AG20443 (cell line): ENCODE data around the gene C2CD4C.
"Not testable (repeated sequence)": the region's sequence is repeated elsewhere in the genome, so short reads cannot be mapped to it uniquely, and the experiment has no call there.

Experiments used
- DNase-seq: peaks from one replicate; pipeline ENCODE4 v3.0.0; 2012; ENCODE audit warnings: low spot score, mixed read lengths

Gene C2CD4C

DNA sequence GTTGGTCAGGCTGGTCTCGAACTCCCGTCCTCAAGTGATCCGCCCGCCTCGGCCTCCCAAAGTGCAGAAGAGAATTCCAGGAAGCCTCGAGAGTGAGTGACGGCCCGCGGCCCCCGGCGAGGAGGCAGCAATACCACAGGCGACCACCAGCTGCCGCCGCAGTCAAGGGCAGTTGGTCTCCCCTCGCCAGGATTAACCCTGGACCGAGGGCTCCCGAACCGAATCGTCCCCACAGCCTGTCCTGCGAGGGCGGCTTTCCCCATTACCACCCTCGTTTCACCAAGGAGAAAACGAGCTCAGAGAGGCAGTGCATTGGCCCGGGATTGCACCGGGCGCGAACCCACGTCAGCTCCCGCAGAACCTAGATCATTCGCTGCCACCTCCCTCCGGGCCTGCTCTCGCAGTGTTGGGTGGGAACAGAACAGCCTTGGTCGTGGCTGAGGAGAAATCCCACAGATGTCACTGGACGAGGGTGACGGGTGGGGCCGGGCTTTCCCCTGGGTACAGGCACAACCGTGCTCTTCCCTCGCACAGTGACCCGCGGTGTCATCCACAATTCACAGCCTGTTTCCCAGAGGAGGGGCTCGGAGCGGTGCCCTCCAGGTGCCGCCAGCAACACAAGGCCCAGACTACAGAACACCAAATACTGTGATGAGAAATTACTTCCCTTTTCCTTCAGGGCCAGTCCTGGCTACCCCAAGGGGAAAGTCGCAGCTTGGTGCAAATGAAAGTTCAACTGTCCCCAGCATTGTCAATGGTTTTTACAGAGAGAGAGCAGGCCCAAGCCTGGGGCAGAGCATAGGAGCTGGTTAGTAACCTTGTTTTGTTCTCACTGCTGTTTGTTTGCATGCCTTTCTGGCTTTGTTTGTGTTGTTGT, 24.8 kb downstream of the C2CD4C start:
- no peak for DNase-seq

DNA sequence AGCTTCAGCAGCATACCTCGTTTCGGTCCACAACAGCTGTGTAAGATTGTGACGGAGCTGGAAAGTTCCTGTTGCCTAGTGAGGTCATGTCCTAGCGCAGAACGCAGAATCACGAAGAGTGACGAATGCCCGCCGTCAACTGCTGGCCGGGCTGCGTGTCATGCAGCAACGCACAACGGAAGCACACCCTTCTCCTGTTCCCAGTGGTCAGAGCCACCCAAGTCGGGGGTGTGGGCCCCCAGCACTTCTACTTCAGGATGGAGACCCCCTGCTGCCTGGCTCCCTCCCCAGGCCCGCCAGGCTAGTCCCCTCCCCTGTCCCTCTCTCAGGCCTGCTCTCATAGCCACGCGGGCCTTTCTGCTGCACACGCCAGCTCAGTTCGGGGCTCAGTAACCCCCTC, 25.9 kb downstream of the C2CD4C start:
- no peak for DNase-seq

DNA sequence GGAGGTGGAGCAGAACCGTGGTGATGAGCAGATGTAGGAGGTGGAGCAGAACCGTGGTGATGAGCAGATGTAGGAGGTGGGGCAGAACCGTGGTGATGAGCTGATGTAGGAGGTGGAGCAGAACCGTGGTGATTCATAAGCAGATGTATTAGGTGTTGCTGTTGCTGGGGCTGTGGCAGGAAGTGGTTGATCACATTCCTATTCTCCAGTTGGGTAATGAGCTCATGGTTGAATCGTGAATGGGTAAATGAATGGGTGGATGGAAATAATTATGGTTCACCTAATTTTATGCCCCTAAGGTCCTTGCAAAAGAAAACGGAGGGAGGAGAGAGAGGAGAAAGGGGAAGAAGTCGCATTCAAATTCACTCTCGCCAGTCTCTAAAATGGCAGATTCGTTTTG, 26.4 kb downstream of the C2CD4C start:
- not testable (repeated sequence) for DNase-seq

DNA sequence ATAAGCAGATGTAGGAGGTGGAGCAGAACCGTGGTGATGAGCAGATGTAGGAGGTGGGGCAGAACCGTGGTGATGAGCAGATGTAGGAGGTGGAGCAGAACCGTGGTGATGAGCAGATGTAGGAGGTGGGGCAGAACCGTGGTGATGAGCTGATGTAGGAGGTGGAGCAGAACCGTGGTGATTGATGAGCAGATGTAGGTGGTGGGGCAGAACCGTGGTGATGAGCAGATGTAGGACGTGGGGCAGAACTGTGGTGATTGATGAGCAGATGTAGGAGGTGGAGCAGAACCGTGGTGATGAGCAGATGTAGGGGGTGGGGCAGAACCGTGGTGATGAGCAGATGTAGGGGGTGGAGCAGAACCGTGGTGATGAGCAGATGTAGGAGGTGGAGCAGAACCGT, 27.0 kb downstream of the C2CD4C start:
- not testable (repeated sequence) for DNase-seq

DNA sequence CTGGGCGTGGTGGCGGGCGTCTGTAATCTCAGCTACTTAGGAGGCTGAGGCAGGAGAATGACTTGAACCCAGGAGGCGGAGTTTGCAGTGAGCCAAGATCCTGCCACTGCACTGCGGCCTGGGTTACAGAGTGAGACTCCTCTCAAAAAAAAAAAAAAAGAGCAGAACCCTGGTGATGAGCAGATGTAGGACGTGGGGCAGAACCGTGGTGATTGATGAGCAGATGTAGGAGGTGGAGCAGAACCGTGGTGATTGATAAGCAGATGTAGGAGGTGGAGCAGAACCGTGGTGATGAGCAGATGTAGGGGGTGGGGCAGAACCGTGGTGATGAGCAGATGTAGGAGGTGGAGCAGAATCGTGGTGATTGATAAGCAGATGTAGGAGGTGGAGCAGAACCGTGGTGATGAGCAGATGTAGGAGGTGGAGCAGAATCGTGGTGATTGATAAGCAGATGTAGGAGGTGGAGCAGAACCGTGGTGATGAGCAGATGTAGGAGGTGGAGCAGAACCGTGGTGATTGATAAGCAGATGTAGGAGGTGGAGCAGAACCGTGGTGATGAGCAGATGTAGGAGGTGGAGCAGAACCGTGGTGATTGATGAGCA, 28.2 kb downstream of the C2CD4C start:
- DNase-seq: not testable (repeated sequence)

DNA sequence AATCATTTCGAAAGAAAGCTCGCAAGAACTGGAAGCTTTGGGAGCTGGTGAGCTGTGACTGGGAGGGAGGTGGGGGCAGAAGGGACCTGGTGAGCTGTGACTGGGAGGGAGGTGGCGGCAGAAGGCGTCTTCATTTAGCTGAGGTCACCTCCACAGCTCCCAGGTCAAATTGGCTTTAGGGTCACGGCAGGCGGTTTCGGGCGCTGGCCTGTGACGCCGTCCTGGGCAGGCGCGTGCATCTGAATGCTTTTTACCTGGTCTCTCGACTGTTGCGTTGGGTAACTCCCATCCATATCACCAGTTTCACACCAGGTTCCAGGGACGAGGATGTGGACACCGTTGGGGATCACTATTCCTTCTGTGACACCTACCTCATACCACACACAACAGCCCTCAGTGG, 29.2 kb downstream of the C2CD4C start:
- no peak for DNase-seq

DNA sequence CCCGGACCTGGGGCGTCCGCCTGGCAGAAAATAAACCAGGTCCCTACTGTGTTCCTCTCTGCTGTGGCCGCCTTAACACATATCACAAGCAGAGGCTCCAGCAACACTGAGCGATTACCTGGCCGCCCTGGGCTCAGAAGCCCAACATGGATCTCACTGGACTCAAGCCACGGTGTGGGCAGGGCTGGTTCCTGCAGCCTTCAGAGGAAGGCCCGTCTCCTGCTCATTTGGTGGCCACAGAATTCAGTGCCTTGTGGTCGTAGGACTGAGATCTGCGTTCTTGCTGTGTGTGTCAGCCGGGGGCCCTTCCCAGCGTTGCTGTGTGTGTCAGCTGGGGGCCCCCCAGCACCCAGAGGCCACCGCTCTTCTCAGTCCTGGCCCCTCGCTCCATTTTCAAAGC, 30.2 kb downstream of the C2CD4C start:
- DNase-seq: no peak

DNA sequence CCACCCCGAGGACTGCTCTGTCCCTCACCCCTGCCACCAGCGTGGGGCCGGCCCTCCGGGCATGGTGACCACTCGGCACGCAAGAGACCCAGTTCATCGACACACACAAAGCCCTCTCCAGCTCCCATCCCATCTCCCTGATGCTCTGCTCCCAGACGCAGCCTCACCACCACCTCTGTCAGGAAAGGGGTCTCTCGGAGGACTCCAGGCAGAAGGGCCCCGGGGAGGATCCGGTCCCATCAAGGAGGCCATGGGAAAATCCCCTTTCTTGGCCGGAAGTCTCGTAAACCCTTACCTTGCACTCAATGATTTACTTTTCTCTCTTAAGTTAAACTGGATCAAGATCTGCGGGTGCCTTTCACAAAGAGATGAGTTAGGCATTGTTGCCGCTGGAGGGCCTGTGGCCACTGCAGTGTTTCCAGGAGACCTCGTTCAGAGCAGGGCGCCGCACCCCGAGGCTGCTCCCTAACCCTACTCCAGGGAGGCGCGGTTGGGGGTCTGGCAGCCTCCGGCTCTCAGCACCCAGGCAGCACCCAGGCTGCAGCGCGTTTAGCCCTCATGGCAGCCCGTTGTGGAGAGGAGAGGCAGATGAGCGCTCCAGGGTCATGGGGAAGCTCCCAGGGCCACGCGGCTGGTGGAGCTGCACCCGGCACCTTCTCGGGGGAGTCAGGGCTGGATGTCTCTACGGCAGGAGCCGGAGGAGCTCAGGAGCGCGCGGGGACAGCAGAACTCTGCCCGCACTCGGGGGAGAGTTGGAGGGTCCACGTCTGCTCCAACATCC, 31.0 kb downstream of the C2CD4C start:
- DNase-seq: no peak

DNA sequence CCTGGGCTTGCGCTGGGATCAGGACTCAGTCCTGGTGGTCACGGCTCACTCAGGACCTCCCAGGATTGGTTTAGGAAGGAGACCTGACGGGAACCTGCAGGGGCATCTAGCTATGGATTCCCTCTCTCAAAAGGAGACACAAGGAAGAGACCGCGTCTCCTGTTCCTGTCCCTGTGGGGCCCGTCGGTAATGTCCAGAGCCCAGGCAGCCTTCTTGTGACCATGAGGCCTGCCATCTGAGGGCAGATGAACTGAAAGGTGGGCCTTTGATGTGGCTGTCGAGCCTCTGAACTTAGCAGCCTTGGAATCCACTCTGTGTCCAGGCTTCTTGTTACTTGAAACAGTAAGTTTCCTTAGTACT, 32.9 kb downstream of the C2CD4C start:
- no peak for DNase-seq

DNA sequence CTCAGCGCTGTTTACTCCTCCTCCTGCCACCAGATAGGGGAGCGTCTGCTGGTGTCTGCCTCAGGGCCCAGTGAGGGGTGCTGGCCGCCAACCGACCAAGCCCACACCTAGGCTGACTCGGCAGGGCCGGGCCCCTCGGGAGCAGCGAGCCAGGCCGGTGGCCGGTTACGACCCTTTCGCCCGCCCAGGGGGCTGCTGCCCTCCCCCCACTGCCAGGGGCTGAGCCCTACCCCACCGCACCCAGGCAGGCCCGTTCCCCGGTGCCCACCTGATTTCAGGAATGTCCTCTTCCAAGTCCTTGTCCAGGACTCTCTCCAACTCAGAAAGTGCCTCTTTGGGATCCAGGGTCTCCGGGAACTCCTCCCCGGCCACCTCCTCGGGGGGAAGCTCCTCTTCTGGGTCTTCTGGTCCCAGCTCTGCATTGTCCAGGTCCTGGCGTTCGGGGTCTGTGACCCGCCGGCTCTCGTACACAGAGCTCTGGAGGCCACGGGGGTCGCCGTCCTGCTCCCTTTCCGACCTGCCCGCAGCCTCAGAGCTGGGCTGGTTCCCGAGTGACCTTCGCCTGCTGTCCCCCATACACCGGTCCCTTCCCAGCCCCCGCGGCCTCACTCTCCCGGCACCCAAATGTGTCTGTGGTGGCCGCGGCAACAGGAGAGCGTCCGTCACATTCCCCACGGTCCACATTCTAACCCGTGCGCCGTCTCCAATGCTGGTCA, 33.4 kb downstream of the C2CD4C start:
- DNase-seq: no peak

DNA sequence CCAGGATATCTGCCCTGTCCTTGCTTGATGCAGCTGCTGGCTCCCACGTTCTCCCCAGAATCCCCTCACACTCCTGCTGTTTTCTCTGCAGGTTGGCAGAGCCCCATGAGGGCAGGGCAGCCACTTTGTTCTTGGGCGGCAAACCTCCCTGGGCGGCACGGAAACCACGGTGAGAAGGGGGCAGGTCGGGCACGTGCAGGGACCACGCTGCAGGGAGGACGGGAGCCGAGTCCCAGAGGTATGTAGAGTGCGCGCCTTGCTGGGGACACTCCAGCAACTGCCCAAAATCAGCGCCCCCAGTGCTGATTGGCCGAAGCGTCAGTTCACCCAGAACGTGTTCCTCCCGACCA, 34.1 kb downstream of the C2CD4C start:
- DNase-seq: no peak

DNA sequence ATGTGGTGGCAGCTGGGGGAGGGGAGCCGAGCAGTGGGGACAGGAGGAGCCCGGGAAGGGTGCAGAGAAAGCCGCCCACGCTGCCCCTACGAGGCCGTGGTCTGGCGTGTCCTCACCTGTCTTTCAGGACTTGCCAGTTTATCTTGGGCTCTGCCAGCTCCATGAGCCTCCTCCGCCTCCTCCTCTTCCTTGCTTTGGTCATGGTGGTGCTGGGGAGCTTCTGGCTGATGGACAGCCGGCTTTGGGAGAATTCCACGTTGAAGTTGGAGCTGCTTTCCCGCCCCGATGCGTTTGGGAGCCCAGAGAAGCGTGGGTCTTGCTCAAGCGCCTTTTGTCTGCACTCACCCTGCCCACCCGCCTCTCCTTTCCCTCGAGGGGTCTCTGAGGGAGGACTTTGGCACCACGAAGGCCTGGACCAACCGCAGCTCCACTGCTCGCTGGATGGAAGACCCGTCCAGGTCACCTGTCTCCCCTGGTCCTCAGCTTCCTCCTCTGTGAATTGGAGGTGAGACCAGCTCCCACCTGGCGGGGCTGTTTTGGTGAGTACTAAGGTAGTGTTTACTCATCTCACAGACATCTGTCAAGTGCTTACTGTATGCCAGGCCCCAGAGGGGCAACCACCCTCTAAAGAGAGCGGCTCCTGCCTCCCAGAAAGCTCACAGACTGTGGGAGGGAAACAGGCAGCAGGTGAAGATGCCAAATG, 34.6 kb downstream of the C2CD4C start:
- no peak for DNase-seq

DNA sequence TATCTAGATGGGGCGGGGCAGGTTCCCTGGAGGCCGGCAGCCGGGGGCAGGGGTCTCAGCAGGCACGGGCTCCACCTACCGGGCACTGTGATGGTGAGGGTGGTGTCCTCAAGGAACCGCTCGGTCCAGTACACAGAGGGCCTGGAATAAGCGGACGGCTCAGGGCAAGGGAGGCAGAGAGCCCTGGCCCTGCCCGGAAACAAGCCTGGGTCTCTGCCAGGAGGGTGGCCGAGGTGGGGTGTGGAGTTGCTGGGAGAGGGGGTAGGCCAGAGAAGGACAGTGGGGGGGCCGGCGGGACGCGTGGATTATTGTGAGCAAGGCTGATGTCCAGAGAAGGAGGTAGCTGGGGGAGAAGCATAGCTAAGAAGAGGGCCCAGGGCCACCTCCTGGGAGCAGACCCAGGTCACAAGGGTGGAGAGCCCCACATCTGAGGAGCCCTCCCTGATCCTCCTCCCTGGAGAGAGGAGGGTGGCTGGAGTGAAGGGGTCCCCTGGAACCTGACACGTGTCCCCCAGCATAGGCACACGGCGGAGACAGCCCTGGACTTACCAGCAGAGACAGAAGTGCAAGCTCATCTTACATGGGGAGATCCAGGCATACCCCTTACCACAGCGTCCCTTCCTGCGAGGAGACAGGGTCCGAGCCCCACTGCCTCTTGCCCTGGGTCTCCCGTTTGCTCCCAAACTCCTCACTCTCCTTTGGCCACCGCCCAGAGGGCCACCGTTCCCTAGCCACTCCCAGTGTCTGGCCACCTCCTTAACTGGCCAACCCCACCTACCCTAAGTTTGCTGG, 35.4 kb downstream of the C2CD4C start:
- DNase-seq: no peak

DNA sequence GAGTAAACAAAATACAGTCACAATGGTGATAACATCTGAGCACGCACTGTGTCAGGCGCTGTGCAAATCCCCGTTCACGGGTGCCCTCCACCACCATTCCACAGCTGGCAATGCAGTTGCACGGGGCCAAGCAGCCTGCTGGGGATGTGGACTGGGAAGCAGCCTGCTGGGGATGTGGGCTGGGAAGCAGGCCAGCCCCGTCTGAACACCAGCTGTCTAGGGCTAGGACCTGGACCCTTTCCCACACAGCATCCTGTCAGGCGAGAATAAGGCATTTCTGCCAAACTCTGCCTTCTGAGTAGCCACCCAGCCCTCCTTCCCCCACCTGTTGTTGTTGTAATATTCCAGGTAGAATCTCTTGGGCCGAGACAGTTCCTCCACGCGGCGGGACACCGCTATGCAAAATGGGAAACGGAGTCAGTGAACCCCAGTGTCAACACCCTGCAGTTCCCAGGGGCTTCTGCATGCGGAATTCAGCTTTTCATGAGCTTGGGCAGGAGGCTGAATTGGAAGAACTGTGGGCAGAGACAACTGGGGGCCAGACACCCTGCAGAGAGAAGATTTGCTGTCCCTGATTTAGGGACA, 36.5 kb downstream of the C2CD4C start:
- peak; percentile 90 for DNase-seq

DNA sequence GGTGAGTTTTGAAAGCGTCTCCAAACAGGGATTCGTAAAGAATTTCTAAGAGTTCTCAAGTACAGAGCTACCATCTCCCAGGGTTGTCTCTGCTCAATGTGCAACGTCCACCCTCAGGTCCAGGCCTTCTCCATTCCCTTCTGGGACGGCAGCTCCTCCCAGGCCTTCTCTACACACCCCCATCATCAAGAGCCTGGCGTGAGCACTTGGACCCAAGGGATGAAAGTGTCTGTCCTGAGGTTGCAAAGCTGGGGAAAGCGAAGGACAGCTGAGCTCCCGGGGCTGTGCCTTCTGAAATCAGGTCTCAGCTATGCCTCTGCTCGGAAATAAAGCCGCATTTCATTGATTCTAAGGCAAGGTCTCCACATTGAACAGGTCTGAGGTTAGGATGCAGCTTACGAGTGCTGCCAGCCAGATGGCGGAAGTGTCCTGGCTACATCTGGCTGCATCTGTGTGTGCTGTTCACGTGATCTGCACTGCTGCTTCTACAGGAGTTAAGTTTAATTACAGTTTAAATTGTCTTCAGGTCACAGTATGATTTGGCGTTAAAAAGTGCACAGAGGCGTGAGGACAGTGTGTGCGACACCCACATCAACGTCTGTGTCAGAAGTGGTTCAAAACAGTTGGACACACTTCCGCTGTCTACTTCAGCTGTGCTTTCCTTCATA, 37.3 kb downstream of the C2CD4C start:
- DNase-seq: no peak

DNA sequence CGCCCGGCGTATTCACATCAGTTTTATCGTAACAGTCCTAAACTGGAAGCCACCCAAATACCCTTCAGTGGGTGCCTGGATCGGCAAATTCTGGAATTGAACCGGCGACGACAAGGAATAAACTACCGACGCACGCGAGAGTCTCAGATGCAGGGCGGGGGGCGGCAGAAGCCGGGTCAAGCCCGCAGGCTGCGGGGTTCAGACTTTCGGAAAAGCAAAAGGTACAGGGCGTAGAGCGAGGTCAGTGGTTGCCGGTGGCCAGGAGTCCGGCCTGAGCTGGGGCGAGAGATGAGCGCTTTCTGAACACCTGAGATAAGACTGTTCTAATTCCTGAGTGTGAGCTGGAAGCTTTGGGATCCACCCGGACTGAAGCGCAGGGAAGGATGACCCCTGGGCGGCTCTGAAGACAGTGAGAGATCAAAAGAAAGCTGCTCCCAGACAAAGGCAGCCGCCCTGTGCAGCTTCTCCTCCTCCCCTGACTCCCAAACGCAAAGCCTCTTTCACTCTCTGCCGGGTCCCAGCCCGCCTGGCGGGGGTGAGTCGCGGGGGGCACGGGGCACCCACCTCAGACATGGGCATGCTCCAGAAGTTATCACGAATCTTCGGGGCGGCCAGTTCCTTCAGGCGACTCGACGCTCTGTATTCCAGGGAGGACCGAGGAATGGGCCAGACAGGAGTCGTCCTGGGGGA, 38.2 kb downstream of the C2CD4C start:
- DNase-seq: no peak

DNA sequence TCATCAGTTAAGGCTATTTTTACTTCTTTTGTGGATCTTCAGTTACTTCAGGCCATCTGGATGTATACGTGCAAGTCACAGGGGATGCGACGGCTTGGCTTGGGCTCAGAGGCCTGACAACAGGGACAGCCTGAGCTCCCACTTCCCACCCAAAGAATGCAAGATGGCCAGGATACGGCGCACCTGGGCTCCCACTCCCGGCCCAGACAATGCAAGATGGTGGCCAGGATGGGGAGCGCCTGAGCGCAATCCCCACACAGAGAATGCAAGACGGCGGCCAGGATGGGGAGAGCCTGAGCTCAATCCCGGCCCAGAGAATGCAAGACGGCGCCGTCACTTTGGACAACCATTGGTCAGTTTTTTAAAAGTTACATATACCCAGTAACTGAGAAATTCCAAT, 39.1 kb downstream of the C2CD4C start:
- DNase-seq: no peak

DNA sequence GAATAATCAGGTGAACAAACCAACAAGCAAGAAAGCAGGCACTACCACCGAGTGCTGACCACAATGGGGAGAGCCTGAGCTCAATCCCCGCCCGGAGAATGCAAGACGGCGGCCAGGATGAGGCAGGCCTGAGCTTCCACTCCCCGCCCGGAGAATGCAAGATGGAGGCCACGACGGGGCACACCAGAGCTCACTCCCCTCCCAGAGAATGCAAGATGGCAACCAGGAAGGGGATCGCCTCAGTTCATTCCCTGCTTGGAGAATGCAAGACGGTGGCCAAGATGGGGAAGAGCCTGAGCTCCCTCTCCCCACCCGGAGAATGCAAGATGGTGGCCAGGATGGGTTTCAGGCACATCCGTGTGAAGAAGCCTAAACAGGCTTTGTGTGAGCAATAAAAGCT, 39.7 kb downstream of the C2CD4C start:
- no peak for DNase-seq

DNA sequence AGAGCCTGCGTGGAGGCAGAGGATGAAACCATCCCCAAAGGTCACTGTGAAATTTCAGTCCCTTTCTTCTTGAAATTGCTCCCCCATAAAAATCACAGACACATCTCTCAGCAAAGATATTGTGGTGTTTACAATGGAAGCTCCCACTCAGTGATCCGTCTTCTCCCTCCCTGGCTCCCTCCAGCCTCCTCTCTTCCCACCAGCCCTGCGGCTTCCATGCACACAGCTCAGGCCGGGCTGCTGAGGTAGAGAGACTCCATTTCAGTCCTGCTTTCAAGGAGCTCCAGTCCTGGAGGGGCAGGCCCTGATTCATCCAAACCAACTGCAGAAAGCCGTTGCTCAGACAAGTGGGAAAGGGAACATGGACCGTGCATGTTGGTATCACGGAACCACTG, 40.3 kb downstream of the C2CD4C start:
- DNase-seq: no peak
